HG02938 (cell line): ENCODE data around the gene OR2T8.

ENCODE experiments used
- ATAC-seq: cut with Tn5 transposase; IDR thresholded peaks from one replicate; pipeline ENCODE4 v1.9.1; 2021; ENCODE audit warnings: mild to moderate bottlenecking, moderate library complexity; ENCODE audit not compliant: unreplicated experiment

Gene OR2T8, protein sequence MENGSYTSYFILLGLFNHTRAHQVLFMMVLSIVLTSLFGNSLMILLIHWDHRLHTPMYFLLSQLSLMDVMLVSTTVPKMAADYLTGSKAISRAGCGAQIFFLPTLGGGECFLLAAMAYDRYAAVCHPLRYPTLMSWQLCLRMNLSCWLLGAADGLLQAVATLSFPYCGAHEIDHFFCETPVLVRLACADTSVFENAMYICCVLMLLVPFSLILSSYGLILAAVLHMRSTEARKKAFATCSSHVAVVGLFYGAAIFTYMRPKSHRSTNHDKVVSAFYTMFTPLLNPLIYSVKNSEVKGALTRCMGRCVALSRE

DNA sequence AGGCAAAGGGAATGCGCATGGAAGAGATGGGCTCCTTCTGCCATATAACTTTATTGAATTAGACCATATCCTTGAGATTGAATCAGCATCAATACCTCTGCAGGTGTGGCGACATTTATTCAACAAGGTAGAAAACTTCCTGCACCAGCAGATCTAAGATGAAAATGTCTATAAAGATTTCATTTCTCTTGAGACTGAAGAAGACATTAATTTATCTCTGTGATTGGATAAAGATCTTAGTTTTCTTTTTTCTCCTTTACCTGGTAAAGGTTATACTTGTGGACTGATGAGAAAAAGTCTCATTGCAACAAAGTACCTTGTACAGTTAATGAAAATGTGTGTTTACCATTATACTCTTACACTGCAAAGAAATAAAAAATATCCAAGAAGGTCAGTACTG lies at the start of gene OR2T8:
Gene OR2T8 (plus strand): TSS at position 301 of the 400 bp plus-strand sequence. CDS start 766 bp downstream, outside the sequence.
- no peak for ATAC-seq

DNA sequence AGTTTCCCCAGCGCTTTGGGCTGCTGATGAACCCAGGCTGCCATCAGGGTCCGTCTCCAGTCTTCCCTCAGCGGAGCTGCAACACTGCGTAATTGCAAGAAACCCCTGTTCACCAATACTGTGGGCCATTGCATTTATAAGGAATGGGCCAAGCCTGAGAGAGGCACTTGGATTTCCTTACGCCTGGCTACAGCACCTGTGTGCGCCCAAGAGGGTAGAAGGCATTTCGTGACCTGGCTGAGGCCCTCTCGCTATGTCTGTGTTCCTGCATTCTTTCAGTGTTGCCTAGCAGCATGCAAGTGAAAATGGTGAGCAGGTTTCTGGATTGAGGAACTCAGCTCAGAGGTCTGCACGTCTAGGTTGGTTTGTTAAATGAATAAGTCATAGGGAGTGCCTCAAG lies 36.7 kb upstream of the OR2T8 start:
- ATAC-seq: no peak

DNA sequence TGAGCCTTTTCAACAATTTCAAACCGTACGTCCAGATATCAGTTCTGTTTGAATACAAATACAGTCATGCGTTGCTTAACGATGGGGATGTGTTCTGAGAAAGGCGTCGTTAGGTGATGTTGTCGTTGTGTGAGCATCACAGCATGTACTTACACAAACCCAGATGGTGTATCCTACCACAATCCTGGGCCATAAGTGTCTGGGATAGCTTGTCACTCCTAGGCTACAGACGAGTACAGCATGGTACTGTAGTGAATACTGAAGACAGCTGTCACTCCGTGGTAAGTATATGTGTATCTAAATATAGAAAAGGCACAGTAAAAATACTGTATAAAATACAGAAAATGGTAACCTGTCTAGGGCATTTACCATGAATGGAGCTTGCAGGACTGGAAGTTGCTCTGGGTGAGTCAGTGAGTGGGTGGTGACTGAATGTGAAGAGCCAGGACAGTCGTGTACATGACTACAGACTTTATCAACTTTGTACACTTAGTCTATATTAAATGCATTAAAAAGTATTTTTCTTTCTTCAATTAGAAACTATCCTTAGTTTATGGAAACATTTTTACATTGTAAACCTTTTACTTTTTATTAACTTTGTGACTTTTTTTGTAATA lies 35.1 kb upstream of the OR2T8 start:
- ATAC-seq: no peak

DNA sequence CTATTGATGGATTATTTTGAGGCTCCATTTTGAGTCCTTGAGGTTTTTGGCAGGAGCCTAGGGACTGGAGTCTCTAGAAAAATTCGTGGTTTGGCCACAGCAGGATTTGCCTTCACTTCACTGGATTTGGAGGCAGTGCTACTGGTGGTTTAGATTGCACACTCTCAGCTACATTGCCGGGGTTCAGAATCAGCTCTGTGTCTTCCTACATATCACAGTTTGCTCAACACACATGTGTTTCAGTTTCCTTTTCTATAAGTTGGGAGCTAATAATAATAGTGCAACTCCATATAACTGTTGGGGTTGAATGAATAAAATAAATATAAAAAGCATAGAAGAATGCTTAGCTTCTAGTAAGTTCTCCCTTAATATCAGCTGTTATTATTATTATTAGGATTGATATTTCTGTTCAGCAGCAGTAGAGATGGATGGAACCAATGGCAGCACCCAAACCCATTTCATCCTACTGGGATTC lies 24.9 kb upstream of the OR2T8 start, which contains the start of gene OR2W3:
Gene OR2W3 (plus strand): TSS at position 425 of the 475 bp plus-strand sequence. CDS start 0 bp downstream, at position 425.
- no peak for ATAC-seq

DNA sequence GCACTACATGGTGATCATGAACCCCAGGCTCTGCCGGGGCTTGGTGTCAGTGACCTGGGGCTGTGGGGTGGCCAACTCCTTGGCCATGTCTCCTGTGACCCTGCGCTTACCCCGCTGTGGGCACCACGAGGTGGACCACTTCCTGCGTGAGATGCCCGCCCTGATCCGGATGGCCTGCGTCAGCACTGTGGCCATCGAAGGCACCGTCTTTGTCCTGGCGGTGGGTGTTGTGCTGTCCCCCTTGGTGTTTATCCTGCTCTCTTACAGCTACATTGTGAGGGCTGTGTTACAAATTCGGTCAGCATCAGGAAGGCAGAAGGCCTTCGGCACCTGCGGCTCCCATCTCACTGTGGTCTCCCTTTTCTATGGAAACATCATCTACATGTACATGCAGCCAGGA lies 24.1 kb upstream of the OR2T8 start:
- no peak for ATAC-seq

DNA sequence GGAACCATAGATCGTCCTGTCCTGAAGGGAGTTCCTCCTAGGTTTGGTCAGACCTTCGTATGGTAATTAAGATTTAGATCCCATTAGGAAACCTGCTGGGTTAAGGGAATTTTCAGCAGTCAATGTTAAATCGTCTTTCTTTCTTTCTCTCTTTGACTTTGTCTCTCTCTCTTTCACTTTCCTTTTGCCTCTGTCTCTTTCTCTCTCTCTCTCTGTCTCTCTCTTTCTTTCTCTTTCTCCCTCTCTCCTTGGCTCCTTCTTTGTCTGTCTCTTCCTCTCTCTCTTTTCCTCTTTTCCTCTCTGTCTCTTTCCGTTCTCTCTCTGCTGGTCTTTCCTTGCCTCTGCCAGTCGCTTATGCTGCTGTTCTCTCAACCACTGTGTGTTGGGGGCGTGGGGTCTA lies 15.9 kb upstream of the OR2T8 start:
- no peak for ATAC-seq

DNA sequence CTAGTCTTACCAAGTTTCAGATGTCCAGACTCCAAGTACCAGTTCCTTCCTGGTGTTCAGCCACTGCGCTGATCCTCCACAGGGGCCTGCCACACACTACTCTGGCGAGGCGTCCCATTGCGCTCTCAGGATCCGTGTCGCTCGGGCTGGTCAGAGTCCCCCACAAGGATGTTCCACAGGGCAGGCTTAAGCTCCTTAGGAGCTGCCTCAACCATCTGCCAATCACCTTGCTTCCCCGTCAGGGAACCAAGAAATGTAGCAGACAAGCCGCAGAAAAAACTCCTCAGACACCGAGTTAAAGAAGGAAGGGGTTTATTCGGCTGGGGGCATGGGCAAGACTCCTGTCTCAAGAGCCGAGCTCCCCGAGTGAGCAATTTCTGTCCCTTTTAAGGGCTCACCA lies 14.9 kb upstream of the OR2T8 start:
- ATAC-seq: no peak

DNA sequence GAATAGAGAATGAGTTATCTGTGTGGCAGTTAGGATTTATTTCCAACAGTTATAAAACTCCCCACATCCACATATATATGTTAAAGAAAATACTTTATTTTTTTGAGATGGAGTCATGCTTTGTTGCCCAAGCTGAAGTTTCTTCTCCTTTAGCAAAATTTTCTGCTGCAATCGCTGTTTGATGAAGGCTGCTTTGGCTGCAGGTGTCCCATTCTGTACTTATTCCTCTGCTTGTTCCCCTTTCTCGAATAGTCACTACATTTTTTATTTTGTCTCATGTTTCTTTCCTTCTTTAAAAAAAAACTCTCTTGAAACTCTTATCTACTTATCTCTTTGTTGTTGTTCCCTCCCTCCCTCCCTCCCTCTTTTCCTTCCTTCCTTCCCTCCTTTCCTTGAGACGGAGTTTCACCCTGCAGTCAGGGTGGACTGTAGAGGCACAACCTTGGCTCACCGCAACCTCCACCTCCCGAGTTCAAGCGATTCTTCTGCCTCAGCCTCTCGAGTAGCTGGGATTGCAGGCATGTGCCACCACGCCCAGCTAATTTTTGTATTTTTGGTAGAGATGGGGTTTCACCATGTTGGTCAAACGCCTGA lies 14.0 kb upstream of the OR2T8 start:
- ATAC-seq: no peak

DNA sequence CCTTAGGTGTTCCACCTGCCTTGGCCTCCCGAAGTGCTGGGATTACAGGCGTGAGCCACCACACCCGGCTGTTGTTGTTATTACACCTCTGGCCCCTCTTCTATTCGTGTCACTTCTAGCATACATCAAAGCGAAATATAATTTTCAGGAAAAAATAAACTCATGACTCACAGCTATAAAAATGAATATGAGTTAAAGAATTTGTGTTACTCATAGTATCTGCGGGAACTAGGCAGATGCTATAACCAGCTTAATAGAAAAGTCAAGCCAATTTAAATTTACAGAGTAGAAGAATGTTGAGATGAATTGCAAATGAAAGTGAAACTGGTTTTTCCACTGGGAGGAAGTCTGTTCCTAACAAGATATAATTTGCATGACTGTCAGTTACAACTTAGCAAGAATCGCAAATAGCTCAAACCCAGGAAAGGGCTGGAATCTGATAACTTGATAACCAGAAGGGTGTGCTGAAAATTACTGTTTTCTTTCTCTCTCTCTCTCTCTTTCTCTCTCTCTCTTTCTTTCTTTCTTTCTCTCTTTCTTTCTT lies 13.5 kb upstream of the OR2T8 start:
- ATAC-seq: no peak

DNA sequence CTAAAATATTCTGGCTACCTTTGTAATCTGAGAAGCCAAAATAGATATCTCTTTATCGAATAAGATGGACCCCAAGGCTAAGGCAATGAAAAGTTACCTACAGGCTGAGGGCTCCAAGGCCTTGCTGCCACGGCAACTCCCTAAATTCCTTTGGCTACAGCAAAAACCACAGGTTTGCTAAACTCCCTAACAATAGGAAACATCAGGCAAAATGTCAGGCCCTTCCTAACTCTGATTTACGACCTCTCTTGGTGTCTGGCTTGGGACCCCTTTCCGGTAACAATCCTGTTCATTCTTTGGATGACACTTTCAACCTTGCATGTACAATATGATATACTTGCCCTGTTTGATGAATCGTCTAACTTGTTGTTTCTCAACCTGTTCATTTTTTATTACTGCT lies 11.3 kb upstream of the OR2T8 start:
- ATAC-seq: no peak

DNA sequence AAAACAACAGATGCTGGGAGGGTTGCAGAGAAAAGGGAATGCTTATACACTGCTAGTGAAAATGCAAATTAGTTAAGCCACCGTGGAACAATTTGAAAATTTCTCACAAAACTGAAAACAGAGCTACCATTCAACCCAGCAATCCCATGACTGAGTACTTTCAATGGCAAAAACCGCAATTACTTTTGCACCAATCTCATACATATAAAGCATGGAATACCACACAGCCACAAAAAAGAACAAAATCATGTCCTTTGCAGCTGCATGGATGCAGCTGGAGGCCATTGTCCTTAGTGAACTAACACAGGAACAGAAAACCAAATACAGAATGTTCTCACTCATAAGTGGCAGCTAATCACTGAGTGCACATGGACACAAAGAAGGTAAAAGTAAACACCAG lies 6.3 kb upstream of the OR2T8 start:
- ATAC-seq: no peak

DNA sequence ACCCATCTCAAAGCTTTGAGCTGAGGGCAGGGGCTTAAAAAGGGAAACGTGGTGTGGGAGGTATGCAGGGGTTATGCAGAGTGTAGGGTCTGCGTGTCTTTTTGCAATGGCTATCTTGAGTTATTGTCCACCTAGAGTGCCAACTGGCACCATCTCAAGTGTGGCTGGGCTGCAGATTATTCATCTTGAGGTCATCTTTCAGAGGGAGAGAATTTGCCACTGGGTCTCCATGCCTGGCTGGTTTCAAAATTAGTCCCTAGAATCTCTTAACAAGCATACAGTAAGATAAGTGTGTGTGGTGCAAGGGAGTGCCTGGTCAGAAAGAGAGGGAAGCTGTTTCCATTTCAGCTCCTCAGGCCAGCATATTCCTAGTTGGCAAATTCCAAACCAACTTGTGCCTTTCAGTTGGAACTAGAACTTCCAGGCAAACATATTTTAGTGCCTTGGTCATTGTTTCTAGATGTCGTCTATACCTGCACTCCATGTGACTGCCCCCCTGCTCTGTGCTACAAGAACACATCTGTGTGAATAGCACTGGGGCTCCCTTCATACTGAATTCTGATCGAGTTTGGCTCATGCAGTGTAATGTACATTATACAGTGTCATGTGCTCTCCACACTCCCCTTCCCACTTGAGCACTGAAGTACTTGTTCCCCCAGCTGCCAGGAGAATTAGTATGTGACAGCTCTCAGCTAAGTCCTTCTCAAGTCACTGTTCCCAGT lies 5.0 kb upstream of the OR2T8 start:
- no peak for ATAC-seq

DNA sequence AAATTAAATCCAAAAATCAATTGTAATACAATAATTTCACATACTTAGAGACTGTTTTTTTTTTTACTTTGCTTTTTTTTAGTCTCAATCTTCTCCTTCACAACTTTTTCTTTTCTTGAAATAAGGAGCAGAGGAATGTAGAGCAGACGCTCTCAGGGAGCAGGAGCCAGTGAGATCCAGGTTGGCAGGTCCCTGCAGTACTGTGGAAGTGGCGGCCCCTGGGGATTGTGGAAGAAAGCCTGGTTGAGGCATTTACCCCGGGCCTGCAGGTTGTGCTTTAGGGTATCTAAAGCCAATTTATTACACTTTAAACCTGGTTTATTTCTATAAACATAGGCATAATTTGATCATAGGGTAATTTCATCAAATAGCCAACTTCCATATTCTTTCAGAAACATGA lies 3.9 kb downstream of the OR2T8 start:
- no peak for ATAC-seq

DNA sequence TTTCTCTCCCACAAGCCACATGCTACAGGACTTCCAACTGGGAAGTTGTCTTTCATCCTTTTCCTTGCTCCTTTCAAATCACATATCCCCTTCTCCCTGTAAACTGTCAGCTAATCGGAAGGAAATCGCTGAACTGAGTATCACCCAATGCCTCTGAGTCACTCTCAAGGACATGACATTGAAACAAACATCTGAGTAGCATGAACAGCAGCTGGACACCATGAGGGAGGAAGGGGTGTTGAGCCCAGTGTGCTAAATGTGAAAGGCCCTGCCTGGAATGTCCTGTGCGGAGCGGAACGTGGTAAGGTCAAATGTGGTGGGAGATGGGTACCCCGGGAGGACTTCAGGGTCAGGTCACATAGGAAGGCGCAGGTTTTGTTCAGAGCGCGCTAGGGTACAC lies 4.8 kb downstream of the OR2T8 start, which contains the start of gene OR2AJ1:
Gene OR2AJ1 (plus strand): TSS at position 22 of the 400 bp plus-strand sequence. CDS start 8,880 bp downstream, outside the sequence.
- ATAC-seq: no peak

DNA sequence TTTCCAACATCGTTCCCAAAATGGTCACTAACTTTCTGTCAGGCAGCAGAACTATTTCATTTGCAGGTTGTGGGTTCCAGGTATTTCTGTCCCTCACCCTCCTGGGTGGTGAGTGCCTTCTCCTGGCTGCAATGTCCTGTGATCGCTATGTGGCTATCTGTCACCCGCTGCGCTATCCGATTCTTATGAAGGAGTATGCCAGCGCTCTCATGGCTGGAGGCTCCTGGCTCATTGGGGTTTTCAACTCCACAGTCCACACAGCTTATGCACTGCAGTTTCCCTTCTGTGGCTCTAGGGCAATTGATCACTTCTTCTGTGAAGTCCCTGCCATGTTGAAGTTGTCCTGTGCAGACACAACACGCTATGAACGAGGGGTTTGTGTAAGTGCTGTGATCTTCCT lies 13.9 kb downstream of the OR2T8 start:
- ATAC-seq: no peak

DNA sequence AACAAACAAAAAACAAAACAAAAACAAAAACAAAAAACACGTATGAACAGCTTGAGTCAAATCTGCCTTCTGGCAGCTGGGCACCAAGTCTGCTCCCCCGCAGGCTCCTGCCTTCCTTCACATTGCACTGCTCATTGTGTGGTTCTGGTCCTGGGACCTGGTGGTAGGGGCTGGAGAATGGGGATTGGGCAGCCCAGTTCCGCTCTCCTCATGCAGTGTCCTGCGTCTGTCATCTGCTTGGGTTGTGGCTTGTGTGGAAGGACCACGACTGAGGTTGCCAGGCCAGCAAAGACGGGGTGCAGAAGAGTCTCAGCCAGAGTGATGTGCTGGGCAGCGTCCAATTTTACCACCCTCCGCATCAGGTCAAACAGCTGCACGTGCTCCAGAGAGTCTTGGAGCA lies 15.7 kb downstream of the OR2T8 start:
- no peak for ATAC-seq

DNA sequence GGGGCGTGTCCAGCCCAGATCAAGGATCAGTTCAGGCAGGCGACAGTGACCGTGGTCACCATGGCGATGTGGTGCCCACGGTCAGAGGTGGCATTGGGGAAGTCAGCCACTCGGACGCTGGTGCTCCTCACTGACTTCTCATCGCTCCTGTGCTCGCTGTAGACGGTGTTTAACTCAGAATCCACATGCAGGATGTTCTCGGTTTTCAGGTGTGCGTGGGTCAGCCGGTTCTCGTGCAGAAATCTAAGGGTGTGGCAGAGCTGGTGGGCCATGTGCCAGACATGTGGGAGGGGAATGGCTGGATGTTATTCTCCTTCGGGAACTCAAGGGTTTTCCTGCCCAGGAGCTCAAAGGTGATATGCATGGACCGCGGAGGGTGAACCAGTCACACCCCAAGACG lies 16.4 kb downstream of the OR2T8 start:
- no peak for ATAC-seq

DNA sequence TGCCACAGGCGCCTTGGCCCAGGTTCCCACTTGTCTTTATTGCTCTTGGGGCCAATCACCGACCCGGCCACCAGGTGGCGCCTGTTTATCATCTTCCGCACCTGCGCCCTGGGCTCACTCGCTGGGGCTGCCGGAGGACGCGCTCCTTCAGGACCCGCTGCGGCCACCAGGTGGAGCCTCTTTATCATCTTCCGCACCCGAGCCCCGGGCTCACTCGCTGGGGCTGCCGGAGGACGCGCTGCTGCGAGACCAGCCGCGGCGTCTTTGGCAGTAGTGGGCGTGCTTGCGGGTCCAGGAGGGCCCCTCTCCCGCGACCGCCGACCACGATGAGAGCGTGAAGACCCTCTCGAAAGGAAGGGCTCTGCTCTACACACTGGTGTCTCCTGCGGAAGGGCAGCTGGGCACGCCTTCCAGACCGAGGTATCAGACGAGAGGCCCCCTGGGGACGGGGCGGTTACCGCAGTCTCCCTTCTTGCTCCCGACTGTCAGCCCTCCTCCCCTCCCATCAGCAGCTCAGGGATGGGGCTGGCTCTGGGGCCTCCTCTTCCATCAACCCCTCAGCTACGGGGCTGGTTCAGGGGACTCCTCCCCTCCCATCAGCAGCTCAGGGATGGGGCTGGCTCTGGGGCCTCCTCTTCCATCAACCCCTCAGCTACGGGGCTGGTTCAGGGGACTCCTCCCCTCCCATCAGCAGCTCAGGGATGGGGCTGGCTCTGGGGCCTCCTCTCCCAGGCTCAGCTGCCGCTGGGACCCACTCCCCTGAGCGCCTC lies 17.1 kb downstream of the OR2T8 start:
- peak; percentile 100 for ATAC-seq

DNA sequence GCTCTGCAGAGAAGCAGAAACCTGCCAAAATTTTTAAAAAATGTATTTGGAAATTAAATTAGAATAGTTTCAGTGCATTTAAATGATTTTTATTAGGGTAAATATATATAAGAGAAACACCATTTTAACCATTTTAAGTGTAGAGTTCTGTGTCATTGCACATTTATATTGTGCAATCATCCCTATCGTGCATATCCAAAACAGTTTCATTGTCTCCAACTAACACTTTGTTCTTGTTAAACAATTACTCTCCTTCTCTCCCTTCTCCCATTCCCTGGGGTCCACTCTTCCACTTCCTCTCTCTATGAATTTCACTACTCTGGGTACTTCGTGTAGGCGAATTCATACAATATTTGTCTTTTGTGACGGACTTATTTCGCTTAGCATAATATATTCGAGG lies 22.6 kb downstream of the OR2T8 start:
- ATAC-seq: no peak

DNA sequence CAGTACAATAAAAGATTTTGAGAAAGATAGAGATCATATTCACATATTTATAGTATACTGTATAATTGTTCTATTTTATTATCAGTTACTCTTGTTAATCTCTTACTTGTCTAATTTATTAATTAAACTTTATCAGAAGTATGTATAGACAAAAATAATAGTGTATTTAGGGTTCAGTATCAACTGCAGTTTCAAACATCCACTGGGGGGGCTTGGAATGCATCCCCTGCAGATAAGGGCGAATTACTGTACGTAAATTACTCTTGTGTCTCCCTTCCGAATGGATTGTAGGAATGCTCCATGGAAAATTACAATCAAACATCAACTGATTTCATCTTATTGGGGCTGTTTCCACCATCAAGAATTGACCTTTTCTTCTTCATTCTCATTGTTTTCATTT lies 28.5 kb downstream of the OR2T8 start, which contains the start of gene OR2L8:
Gene OR2L8 (plus strand): TSS at position 301 of the 400 bp plus-strand sequence. CDS start 0 bp downstream, at position 301.
- ATAC-seq: no peak
